Thymus (tissue), 11 donors: Measurements from ENCODE around the gene CCDC86. TPM values are rescaled to one million over a fixed set of nuclear protein-coding genes. Genes with fewer than 3 reads are reported as not detected.

Experiments
- DNase-seq, 9 donors: peaks; one replicate each; pipeline ENCODE4 v3.0.0-alpha.2; 2013; ENCODE audit warnings: low spot score in 9 of 9, low read depth in 6 of 9, missing footprints in 1 of 9
- H3K27ac ChIP-seq, 2 donors: one replicate each; pipeline ENCODE4 v1.5.1; 2013; ENCODE audit warnings: control low read depth in 1 of 2, low read depth in 1 of 2, low read length in 1 of 2, mild to moderate bottlenecking in 1 of 2, moderate library complexity in 1 of 2
- H3K27me3 ChIP-seq, 2 donors: one replicate each; pipeline ENCODE4 v1.5.1; 2013; ENCODE audit warnings: low read length in 1 of 2; ENCODE audit not compliant: control insufficient read depth in 2 of 2, insufficient read depth in 1 of 2
- H3K36me3 ChIP-seq, 2 donors: one replicate each; pipeline ENCODE4 v1.5.1; 2013; ENCODE audit warnings: low read length in 1 of 2, mild to moderate bottlenecking in 1 of 2, moderate library complexity in 1 of 2; ENCODE audit not compliant: control insufficient read depth in 2 of 2, insufficient read depth in 2 of 2
- H3K4me1 ChIP-seq, 2 donors: one replicate each; pipeline ENCODE4 v1.5.1; 2013; ENCODE audit warnings: low read length in 2 of 2; ENCODE audit not compliant: control insufficient read depth in 2 of 2, insufficient read depth in 2 of 2
- H3K4me3 ChIP-seq, 2 donors: one replicate each; pipeline ENCODE4 v1.5.1; 2013; ENCODE audit warnings: low read length in 2 of 2, control low read depth in 1 of 2, mild to moderate bottlenecking in 1 of 2
- H3K9me3 ChIP-seq, 2 donors: one replicate each; pipeline ENCODE4 v1.5.1; 2013; ENCODE audit warnings: low read length in 1 of 2, mild to moderate bottlenecking in 1 of 2; ENCODE audit not compliant: control insufficient read depth in 2 of 2, insufficient read depth in 1 of 2
- WGBS: extraction: QIAGEN DNeasy Blood & Tissue Kit; methylation state at CpG from one replicate; pipeline ENCODE4 v1.1.7; 2013; 5-methylcytosine and 5-hydroxymethylcytosine counted together
- polyA plus RNA-seq: library from polyadenylated mRNA; stranded (reverse); fragments of 200-250 nt; gene quantifications from one replicate; pipeline ENCODE4 v1.2.3, GENCODE V29; 2013
- total RNA-seq: library from RNA; stranded (reverse); fragments of 120-200 nt; gene quantifications from one replicate; pipeline ENCODE4 v1.2.4, GENCODE V29; 2013
- donor health status: healthy.

Gene CCDC86
- total and polyA plus RNA-seq, 2 donors = 9.2 to 11.0 TPM

GRCh38 chr11:60809249-60809648, 32.7 kb upstream of the CCDC86 start:
- Histone ChIP-seq H3K27me3 (no peaks in the 10 kb centered on the region), H3K36me3 (no peaks in the 10 kb centered on the region), H3K9me3 (no peaks in the 10 kb centered on the region), H3K4me1 (peaks cover 3 to 22% of the 10 kb centered on the region in 2 donors), H3K27ac (no peak overlapping the region), H3K4me3 (no peak overlapping the region)
- WGBS = 63% methylated on average over 3 of the region's 3 CpGs
- DNase-seq = no peak

GRCh38 chr11:60809691-60810090, 32.2 kb upstream of the CCDC86 start:
- peaks cover 3 to 22% of the 10 kb centered on the region in 2 donors for H3K4me1 ChIP-seq
- H3K36me3 ChIP-seq = no peaks in the 10 kb centered on the region
- H3K4me3 ChIP-seq = no peak overlapping the region
- WGBS = 96% methylated on average over 11 of the region's 11 CpGs
- no peak for DNase-seq
- H3K9me3 ChIP-seq = no peaks in the 10 kb centered on the region
- no peak overlapping the region for H3K27ac ChIP-seq
- H3K27me3 ChIP-seq = no peaks in the 10 kb centered on the region

- H3K9me3 ChIP-seq = no peaks in the 10 kb centered on the region
- no peaks in the 10 kb centered on the region for H3K36me3 ChIP-seq
- no peak overlapping the region for H3K4me3 ChIP-seq
- H3K4me1 ChIP-seq = peaks cover 3 to 22% of the 10 kb centered on the region in 2 donors
- no peak overlapping the region for H3K27ac ChIP-seq
- no peak for DNase-seq
- H3K27me3 ChIP-seq = no peaks in the 10 kb centered on the region
- WGBS = 95% methylated on average over 4 of the region's 4 CpGs
These were observed 31.8 kb upstream of the CCDC86 start for GRCh38 chr11:60810151-60810550.

DNA sequence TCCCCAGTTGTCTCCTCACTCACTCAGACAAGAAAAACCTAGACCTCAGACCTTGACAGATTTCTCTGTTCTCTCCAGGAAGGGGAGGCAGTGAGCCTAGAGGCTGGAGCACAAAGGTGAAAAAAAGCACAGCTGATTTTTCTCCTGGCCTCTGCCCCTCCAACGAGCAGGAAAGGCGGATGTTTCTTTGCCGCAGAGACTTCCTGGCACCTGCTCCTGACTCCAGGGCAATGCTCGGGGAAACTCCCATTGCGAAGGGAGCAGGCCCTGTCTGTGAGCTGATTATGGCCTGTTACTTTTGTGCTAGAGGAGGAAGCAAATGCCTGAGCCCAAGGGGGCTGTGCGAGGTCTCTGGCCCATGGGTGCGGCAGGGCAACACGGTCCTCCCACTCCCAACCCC, 31.3 kb upstream of the CCDC86 start:
- no peaks in the 10 kb centered on the region for H3K27me3 ChIP-seq
- WGBS = 26% methylated on average over 8 of the region's 8 CpGs
- no peak for DNase-seq
- no peaks in the 10 kb centered on the region for H3K9me3 ChIP-seq
- peaks cover 3 to 22% of the 10 kb centered on the region in 2 donors for H3K4me1 ChIP-seq
- no peaks in the 10 kb centered on the region for H3K36me3 ChIP-seq
- H3K27ac ChIP-seq = no peak overlapping the region
- no peak overlapping the region for H3K4me3 ChIP-seq

DNA sequence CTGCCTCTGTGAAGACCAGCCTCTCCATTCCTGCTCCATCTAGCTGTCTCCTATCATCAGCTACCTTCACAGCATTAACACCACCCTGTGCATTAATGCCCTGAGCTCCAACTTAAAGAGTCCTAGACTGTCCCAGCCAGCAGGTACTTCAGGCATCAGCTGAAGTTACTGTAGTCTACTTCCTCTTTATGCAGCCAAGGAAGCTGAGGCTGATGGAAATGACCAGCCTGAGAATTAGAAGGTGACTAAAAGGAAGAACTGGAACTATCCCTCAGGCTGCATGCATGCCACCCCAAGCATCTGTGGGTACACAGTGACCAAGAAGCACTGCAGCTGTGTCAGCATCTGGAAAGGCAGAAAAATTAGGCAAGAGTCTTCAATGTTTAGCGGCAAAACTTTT, 28.6 kb upstream of the CCDC86 start:
- no peak for DNase-seq
- peaks cover 8 to 15% of the 10 kb centered on the region in 2 donors for H3K9me3 ChIP-seq
- no peaks in the 10 kb centered on the region for H3K36me3 ChIP-seq
- no peak overlapping the region for H3K27ac ChIP-seq
- WGBS = 98% methylated on average over 1 of the region's 1 CpG
- H3K4me3 ChIP-seq = no peak overlapping the region
- H3K4me1 ChIP-seq = peaks cover 3 to 16% of the 10 kb centered on the region in 2 donors
- no peaks in the 10 kb centered on the region for H3K27me3 ChIP-seq

GRCh38 chr11:60814112-60814511, 27.8 kb upstream of the CCDC86 start:
- Histone ChIP-seq H3K27ac (no peak overlapping the region), H3K36me3 (no peaks in the 10 kb centered on the region), H3K9me3 (peaks cover 8 to 15% of the 10 kb centered on the region in 2 donors), H3K27me3 (no peaks in the 10 kb centered on the region), H3K4me3 (no peak overlapping the region), H3K4me1 (peaks cover 3 to 16% of the 10 kb centered on the region in 2 donors)
- WGBS = 97% methylated on average over 2 of the region's 2 CpGs
- DNase-seq = no peak

- Histone ChIP-seq H3K27ac (no peak overlapping the region), H3K4me1 (peaks cover 8 to 17% of the 10 kb centered on the region in 2 donors), H3K36me3 (no peaks in the 10 kb centered on the region), H3K4me3 (no peak overlapping the region), H3K9me3 (peaks cover 8 to 15% of the 10 kb centered on the region in 2 donors), H3K27me3 (no peaks in the 10 kb centered on the region)
- DNase-seq = no peak
- 97% methylated on average over 2 of the region's 2 CpGs for WGBS
These were observed 25.2 kb upstream of the CCDC86 start for GRCh38 chr11:60816590-60817157.

GRCh38 chr11:60818057-60818456, 23.9 kb upstream of the CCDC86 start:
- Histone ChIP-seq H3K27ac (no peak overlapping the region), H3K4me1 (peaks cover 16 to 29% of the 10 kb centered on the region in 2 donors), H3K27me3 (no peaks in the 10 kb centered on the region), H3K9me3 (peaks cover 8 to 15% of the 10 kb centered on the region in 2 donors), H3K36me3 (no peaks in the 10 kb centered on the region), H3K4me3 (no peak overlapping the region)
- WGBS = 96% methylated on average over 4 of the region's 4 CpGs
- DNase-seq = no peak

GRCh38 chr11:60821827-60822599, 19.9 kb upstream of the CCDC86 start:
- peaks cover 3 to 7% of the 10 kb centered on the region in 2 donors for H3K9me3 ChIP-seq
- H3K27me3 ChIP-seq = no peaks in the 10 kb centered on the region
- H3K27ac ChIP-seq = no peak overlapping the region
- H3K36me3 ChIP-seq = no peaks in the 10 kb centered on the region
- no peak overlapping the region for H3K4me3 ChIP-seq
- 48% methylated on average over 15 of the region's 15 CpGs for WGBS
- peaks cover 16 to 29% of the 10 kb centered on the region in 2 donors for H3K4me1 ChIP-seq
- DNase-seq = peak in 6 of 9 donors; percentile 40 to 63 (median 52)
